ENCODE measurements around the gene NAA10.

Gene NAA10

DNA sequence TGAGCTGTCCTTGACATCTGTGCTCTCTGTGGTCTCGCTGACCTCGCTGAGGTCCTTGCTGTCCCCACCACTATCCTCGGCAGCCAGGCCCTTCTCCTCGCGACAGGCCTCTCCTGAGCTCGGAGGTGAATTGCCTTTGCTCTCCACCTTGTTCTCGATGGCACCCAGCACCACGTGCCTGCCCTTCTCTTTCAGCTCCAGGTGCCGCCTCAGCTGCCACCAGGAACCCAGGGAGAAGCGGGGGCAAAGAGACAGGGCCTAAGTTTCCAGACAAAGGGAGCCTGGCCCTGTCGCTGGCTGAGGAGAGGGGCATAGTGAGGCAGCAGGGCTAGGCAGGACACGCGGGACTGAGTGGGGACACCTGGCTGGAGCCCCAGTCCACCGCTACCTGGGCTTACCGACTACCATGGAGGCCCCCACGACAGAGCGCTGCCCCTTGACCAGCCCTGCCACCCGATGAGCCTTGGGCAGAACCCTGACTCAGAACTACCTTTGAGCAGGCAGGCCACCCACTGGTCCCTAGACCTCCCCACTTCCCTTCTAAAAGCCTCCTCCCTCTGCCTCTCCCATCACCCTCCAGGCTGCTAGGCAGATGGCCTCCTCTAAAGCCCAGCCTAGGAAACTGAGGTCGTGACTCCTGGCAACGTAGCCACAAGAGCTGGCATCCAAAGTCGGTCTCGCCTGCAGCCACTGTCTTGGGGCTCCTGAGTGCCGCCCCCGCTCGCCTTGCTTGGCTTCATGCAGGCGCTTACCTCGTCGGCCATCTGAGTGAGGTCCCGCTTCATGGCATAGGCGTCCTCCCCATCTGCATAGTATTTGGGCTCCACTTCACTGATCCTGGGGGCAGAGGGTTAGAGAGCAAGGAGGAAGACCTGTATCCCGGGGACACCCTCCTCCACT, 4.6 kb downstream of the NAA10 start:
- ATAC-seq, result no peak
- Mint-ChIP-seq H3K4me3 (no peak overlapping the region), H3K36me3 (peaks cover 9% of the 10 kb centered on the region), H3K9me3 (no peaks in the 10 kb centered on the region), H3K27me3 (no peaks in the 10 kb centered on the region), H3K4me1 (peaks cover 38% of the 10 kb centered on the region), H3K27ac (no peak overlapping the region)

DNA sequence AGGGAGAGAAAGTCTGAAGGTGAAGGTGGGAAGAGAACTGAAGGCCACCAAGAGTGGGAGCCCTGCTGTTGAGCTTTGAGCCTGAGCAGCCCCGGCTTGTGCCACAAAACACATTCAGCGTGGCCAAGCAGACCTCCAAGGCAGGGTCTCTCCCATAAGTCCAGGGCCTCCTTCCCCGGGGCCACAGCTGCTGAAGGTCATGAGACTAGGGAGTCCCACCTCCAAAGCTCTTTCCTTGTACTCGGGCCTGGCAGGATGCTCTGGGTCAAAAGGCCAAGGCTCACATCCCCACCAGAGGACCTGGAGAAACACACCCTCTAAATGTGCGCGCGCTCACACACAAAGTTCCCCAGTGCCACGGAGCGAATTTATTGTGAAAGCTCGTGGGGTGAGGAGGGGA, 5.3 kb downstream of the NAA10 start:
- no peak for ATAC-seq
- H3K27me3 Mint-ChIP-seq, result no peaks in the 10 kb centered on the region
- no peaks in the 10 kb centered on the region for H3K9me3 Mint-ChIP-seq
- peak overlapping the region; percentile 99 for H3K27ac Mint-ChIP-seq
- H3K4me1 Mint-ChIP-seq, result peaks cover 42% of the 10 kb centered on the region
- H3K36me3 Mint-ChIP-seq, result peaks cover 9% of the 10 kb centered on the region
- H3K4me3 Mint-ChIP-seq, result no peak overlapping the region

DNA sequence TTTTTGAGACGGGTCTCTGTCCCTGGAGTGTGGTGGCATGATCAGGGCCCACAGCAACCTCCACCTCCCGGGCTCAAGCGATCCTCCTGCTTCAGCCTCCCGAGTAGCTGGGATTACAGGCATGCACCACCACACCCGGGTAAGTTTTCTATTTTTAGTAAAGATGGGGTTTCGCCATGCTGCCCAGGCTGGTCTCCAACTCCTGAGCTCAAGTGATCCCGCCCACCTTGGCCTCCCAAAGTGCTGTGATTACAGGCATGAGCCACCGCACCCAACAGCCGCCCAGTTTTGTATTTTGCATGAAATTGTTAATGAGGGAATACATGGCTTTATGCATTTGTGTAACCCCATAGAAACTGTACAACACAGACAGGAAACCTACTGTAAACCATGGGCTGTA, 6.0 kb downstream of the NAA10 start:
- H3K9me3 Mint-ChIP-seq, result no peaks in the 10 kb centered on the region
- H3K4me3 Mint-ChIP-seq, result peak overlapping the region; percentile 90
- peak overlapping the region; percentile 99 for H3K27ac Mint-ChIP-seq
- peaks cover 46% of the 10 kb centered on the region for H3K4me1 Mint-ChIP-seq
- no peak for ATAC-seq
- no peaks in the 10 kb centered on the region for H3K27me3 Mint-ChIP-seq
- peaks cover 9% of the 10 kb centered on the region for H3K36me3 Mint-ChIP-seq

DNA sequence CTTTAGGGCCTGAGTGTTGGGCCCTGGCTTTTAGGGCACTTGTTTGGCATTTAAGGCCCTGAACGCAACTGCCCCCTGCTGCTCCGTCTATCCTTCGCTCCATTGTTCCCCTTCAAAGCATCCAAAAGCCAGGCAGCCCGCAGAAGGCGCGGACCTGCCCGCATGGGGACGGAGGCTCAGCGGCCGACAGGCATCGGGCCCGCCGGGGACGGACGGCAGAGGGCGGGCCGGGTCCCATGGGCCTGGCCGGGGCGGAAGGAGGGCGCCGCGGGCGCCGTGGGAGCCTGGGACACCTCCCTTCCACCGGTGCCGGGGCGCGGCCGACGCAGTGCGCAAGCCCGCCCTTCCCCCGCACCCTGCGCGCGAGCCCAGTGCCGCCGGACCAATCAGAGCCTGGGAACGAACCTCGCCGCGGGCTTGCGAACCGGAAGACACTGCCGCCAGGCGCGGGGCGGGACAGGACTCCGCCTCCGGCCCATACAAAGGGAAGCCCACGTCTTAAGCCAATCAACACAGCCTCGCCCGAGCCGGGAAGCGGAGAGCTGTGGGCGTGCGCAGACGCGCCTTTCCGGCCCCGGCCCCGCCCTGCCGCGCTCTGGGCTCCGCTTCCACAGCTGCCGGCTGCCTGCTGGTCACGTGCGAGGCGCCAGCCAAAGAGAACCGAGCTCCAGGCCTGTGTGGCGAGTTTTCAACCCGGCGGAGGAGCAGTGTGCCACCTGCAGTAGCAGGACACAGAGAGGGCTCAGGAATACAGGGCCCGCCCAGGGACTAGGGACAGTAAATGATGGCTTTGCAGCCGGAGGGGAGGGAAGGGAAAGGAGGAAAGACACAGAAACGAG, 6.7 kb downstream of the NAA10 start:
- Mint-ChIP-seq H3K27ac (peak overlapping the region; percentile 99), H3K36me3 (peaks cover 9% of the 10 kb centered on the region), H3K9me3 (no peaks in the 10 kb centered on the region), H3K4me1 (peaks cover 50% of the 10 kb centered on the region), H3K27me3 (no peaks in the 10 kb centered on the region), H3K4me3 (peak overlapping the region; percentile 90)
- peak; percentile 86 for ATAC-seq

DNA sequence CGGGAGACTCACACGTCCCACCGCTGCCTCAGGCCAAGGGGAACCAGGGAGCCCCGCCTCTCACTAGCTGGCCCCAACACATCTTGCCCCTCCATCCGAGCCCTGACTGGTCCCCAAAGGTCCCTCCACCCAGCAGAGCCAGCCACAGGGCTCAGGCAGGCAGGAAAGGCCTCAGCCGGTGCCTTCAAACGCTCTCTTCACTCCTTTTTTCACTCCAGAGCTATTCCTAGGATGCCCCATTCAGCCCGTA, 7.2 kb downstream of the NAA10 start:
- Mint-ChIP-seq H3K4me1 (peaks cover 56% of the 10 kb centered on the region), H3K27ac (peak overlapping the region; percentile 99), H3K4me3 (peak overlapping the region; percentile 90), H3K36me3 (peaks cover 9% of the 10 kb centered on the region), H3K9me3 (no peaks in the 10 kb centered on the region), H3K27me3 (no peaks in the 10 kb centered on the region)
- no peak for ATAC-seq

DNA sequence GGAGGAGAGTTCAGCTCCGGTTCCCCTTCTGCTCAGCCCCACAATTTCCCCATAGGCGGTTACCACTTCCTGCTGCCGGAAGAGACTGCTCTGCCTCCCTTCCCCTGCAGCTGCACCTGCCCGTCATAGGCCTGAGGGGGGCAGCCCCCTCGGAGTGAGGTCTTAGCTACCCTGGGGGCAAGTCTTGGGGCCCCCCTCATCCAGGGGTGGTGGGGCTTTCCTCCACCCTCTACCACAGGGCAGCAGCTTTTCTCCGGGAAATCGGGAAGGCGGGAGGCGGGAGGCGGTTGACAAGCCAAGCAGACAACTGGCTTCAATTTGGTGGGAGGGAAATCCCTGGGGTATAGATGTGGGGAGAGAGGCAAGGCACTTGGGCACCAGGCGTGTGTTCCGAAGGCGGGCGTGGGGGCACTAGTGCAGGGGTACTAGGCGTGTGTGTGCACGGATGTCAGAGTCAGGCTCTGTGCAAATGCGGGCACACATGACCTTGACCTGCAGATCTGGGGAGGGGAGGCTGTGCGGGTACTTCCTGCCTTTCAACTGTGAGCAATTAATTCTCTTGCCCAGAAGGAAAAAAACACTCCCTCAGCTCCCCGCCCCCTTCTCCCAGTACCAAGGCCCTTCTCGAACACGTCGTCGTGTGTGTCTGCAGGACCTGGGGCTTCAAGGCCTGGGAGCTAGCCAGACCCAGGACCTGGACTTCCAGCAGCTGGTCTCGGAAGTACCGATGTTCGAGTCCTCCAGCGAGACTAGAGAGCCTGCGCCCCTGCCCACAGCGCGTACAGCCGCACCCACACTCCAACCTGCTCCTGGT, 7.8 kb downstream of the NAA10 start:
- no peaks in the 10 kb centered on the region for H3K9me3 Mint-ChIP-seq
- peak; percentile 70 for ATAC-seq
- peak overlapping the region; percentile 90 for H3K4me3 Mint-ChIP-seq
- H3K27ac Mint-ChIP-seq, result peak overlapping the region; percentile 99
- H3K27me3 Mint-ChIP-seq, result no peaks in the 10 kb centered on the region
- peaks cover 59% of the 10 kb centered on the region for H3K4me1 Mint-ChIP-seq
- H3K36me3 Mint-ChIP-seq, result peaks cover 9% of the 10 kb centered on the region

DNA sequence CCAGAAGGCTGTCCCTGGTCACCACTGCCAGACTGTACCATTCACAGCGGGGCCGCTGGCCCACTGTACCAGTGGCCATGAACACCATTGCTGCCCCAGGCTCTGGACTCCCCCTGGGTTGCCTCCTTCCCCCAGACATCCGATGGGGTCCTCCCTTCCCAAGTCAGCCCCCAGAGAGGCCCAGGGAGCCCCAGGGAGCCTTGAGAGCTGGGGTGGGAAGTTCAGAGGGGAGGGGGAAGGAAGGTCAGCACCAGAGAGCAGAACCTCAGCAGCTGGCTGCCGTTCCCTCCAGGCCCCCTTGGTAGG, 8.3 kb downstream of the NAA10 start:
- ATAC-seq, result peak; percentile 6
- H3K4me1 Mint-ChIP-seq, result peaks cover 53% of the 10 kb centered on the region
- H3K9me3 Mint-ChIP-seq, result no peaks in the 10 kb centered on the region
- peak overlapping the region; percentile 99 for H3K27ac Mint-ChIP-seq
- H3K36me3 Mint-ChIP-seq, result peaks cover 5% of the 10 kb centered on the region
- H3K4me3 Mint-ChIP-seq, result peak overlapping the region; percentile 90
- no peaks in the 10 kb centered on the region for H3K27me3 Mint-ChIP-seq

DNA sequence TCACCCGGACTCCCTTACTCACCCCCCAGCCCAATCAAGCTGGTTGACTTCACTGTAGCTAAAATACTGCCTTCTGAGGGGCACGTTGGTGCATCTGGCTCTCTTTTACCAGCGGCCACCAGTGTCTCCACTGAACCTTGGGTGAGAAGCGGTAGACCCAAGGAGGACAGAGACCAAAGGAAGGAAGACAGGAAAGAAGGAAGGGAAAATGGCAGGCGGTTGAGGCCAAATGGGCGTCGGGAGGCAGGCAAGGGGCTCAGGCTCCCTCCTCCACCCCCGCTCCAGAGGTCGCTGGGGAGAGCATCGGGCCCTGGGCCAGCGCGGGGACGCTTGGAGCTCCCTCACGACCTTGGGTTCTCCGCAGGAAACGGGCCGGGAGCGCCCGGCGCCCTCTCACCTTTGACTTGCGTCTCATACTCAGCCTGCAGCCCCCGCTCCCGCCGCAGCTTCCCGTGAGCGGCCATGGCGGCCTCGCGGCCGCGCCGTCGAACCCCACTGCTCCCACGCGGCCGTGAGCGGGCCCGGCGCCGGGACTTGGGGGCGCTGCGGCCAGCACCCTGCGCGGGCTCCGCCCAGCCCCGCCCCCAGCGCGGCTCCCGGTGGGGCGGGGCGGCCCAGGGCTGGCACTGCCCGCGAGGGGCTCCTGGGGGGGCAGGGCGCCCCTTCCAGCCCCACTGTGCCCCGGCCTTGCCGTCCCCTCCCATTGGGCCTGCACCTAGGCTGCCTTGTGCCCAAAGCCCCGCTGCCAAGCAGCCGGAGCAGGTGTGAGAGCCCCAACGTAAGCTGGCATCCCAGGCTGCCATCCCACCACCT, 8.9 kb downstream of the NAA10 start, which contains the start of gene ARHGAP4:
Gene ARHGAP4 (minus strand): TSS at position 526 of the 813 bp plus-strand sequence. CDS start 62 bp downstream, at position 464.
- Mint-ChIP-seq H3K9me3 (no peaks in the 10 kb centered on the region), H3K4me1 (peaks cover 50% of the 10 kb centered on the region), H3K27ac (peak within 1 kb of the TSS; percentile 99), H3K4me3 (peak within 1 kb of the TSS; percentile 97), H3K27me3 (no peaks in the 10 kb centered on the region), H3K36me3 (no peaks in the 10 kb centered on the region)
- peak; percentile 54 for ATAC-seq

DNA sequence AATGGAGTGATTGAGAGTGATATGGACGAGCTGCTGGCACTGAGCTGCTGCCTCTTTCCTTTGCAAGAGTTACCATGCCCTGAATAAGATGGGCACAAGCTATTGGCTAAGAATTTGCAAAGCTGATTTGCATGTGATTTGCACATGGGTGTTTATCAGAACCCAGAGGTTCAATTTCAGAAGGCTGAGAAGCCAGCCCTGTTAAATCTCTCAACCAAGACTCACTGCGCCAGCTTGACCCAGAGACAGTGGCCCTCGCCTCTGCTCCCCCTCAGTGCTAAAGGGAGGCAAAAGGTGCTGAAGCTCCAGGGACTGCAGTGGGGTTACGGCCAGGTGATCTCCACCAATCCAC, 9.5 kb downstream of the NAA10 start:
- Mint-ChIP-seq H3K4me3 (peak overlapping the region; percentile 97), H3K4me1 (peaks cover 50% of the 10 kb centered on the region), H3K9me3 (no peaks in the 10 kb centered on the region), H3K27ac (peak overlapping the region; percentile 99), H3K36me3 (peaks cover under 1% of the 10 kb centered on the region), H3K27me3 (no peaks in the 10 kb centered on the region)
- peak; percentile 0 for ATAC-seq

DNA sequence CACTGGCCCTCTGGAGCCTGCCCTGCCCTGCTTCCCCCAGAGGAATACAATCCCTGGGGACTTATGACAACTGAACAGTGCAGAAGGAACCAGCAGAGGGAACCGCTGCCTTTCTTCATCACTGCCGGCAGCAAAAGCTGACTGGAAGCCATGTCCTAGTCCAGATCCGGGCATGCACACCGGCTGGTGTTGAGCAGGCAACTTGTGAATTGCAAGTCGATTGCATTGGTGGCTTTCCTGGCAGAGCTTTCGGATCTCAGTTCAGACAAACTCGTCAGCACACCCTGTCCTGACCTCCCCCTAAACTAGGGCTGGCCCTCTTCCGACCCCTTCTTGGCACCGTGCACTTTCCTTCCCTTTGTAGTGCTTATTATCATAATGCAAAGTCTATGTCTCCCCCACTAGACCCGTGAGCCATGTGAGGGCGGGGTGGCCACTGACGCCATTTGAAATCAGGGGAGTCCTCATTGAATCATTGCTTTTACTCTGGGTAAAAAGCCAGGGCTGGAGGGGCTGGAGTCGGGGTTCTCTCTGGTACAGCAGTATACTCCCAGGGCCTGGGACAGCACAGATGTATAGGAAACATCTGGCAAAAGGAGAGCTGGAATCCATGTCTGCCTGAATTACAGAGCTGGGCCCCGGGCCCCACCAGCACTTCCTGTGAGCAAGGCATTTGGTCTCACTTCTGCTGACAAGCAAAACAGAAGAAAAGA, 10.5 kb downstream of the NAA10 start:
- peak overlapping the region; percentile 99 for H3K27ac Mint-ChIP-seq
- H3K4me3 Mint-ChIP-seq, result peak overlapping the region; percentile 97

DNA sequence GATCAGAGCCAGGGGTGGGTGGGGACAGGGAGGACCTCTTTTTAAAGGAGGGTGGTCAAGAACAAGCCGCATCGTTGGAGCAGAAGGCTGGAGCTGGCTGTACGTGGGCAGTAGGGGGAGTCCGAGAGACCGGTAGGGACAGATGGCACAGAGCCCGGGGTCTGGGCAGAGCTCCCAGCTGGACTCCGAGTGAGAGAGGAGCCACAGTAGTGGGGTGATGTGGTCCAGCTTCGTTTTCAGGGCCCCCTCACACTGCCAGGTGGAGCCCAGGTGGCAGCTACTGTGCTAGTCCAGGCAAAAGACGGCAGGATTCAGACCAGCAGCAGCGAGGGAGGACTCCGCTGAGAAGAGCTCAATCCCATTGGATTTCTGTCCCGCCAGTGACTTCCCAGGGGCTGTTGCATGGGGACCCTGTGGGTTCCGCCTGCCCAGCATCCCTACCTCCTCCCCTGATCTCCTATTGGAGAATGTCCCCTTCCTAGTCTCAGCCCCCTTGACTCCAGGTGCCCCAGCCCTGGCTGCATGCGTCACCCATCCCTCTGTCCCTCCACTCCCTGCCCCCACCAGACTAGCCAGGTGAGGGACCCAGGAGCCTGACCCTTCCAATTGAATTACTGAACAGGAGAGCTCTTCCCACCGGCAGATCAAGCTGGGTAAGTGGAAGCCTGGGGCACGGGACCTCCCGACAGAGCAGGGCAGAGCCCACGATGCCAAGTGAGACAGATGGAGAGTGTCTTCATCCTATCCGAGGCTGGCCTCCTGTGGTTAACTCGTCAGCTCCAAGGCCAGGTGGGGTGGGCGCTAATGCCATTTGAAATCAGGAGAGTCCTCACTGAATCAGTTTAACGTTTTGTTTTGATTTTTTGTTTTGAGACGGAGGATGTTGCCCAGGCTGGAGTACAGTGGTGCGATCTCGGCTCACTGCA, 11.6 kb downstream of the NAA10 start:
- Mint-ChIP-seq H3K4me3 (peak overlapping the region; percentile 97), H3K27me3 (no peaks in the 10 kb centered on the region), H3K4me1 (peaks cover 38% of the 10 kb centered on the region), H3K9me3 (no peaks in the 10 kb centered on the region), H3K27ac (peak overlapping the region; percentile 99), H3K36me3 (peaks cover 6% of the 10 kb centered on the region)
- ATAC-seq, result no peak

More for the DNA sequence above, 10.5 kb downstream of the NAA10 start:
- no peak for ATAC-seq
- Mint-ChIP-seq H3K36me3 (peaks cover 6% of the 10 kb centered on the region), H3K9me3 (no peaks in the 10 kb centered on the region), H3K27me3 (no peaks in the 10 kb centered on the region), H3K4me1 (peaks cover 50% of the 10 kb centered on the region)

DNA sequence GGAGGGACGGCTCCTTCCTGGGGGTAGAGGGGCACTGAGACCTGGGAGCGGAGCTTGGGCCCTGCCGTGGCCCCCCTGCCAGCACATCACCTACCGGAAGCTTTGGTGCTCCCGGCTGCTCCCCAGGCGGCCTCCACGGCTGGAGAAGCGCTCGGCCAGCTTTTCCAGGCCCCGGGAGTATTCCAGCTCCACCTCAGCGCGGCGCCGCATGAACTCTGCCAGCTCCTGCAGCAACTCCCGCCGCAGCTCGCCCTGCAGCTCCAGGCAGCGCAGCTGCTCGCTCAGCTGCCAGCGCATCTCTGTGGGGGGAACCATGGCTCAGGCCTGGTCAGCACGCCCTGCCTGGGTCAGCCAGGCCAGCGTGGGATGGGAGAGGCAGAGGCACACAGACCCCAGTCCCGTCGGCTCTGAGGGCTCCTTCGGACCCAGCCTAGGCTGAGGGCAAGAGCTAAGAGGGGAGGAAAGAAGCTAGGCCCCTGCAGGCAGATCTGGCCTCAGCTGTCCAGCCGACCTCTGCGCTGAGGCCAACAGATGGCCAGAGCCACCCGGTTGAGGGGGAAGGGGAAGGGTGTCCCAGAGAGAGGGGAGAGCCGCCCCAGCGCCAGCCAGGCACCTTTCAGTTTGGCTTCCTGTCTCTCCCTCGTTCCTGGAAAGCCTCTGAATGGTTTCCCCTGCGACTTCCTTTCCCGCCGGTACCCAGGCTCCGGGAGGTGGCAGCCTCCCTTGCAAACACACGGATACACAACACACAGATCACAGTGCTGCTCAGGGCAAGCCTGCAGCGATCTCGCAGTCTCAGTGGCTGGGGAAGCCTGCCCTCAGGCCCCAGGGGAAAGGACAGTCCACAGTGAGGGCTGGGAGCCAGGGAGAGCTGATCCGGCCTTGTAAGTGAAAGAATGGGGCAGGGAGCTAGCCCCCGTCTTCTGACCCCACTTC, 13.1 kb downstream of the NAA10 start:
- Mint-ChIP-seq H3K27me3 (no peaks in the 10 kb centered on the region), H3K9me3 (no peaks in the 10 kb centered on the region), H3K27ac (no peak overlapping the region), H3K36me3 (peaks cover 12% of the 10 kb centered on the region), H3K4me1 (peaks cover 33% of the 10 kb centered on the region), H3K4me3 (no peak overlapping the region)
- ATAC-seq, result no peak

Measured in stimulated activated memory B cell treated with anti-CD40 and anti-IgM and Interleukin-4, amounts not matched to agents 10 μg/mL and 1 μg/mL and 100 μg/mL, for 72 hours (primary cell).